ENCODE measurements around the gene OXSR1. TPM values are rescaled to one million over a fixed set of nuclear protein-coding genes. Genes with fewer than 3 reads are reported as not detected.

OXSR1 gene
- total and polyA plus RNA-seq, 8 donors = 26.4 to 53.9 (median 43.0) TPM

DNA sequence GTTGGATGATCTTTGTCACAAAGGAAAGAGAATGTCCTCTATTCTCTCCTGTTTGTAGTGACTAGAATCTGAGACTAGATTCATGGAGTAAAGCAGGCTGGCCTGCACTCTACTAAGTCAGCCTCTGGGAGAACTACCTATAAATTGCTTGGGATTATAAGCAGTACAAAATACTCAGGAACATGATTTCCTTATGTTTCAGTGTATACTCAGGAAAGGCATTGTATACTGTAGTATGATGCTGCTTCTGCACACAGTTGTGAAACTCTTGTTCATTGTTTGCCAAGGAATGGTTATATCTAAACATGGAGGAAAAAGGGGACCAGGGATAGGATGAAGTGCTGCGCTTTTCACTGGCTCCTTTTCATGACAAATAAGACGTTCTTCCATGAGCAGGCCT is 49.2 kb downstream of the OXSR1 start:
- DNase-seq (no peak), ATAC-seq (no peak)
- Histone ChIP-seq H3K27me3 (no peaks in the 10 kb centered on the region), H3K9me3 (no peaks in the 10 kb centered on the region), H3K27ac (no peak overlapping the region), H3K4me1 (peaks cover 0 to 7% of the 10 kb centered on the region in 2 donors), H3K4me3 (no peak overlapping the region), H3K36me3 (peaks cover 0 to 17% of the 10 kb centered on the region in 2 donors)
- intact Hi-C loops (cut with DNase I) = no loop called here
- TF ChIP-seq CTCF (IDR thresholded peaks at IDR 0.05) = no peak

GRCh38 chr3:38219609-38220197 is 54.4 kb downstream of the OXSR1 start:
- H3K36me3 ChIP-seq = peaks cover 0 to 40% of the 10 kb centered on the region in 2 donors
- H3K9me3 ChIP-seq = no peaks in the 10 kb centered on the region
- H3K27me3 ChIP-seq = no peaks in the 10 kb centered on the region
- DNase-seq (no peak), ATAC-seq (no peak)
- H3K27ac ChIP-seq = no peak overlapping the region
- no peak overlapping the region for H3K4me3 ChIP-seq
- no peak for TF ChIP-seq CTCF (IDR thresholded peaks at IDR 0.05)
- no peaks in the 10 kb centered on the region for H3K4me1 ChIP-seq
- intact Hi-C loops (cut with DNase I) = loop anchor here in 1 of 2 donors (10.0 kb wide), 1 partner anchor 85 kb away; the partner anchor contains the start of genes ACAA1 and MYD88

DNA sequence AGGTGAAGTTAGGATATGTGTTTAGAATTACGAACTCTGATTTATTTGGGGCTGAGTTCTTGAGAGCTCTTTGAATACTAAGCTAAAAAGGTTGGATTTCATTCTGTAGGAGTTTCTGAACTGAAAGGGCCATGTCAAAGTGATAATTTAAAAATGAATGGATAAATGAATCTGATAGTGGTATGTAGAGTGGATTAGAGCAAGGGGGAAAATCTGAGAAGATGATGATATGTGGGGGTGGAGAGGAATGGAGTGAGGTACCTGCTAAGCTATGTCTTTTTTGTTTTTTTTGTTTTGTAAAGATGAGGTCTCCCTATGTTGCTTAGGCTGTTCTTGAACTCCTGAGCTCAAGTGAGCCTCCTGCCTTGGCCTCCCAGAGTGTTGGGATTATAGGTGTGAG is 55.7 kb downstream of the OXSR1 start:
- Histone ChIP-seq H3K36me3 (peaks cover 0 to 47% of the 10 kb centered on the region in 2 donors), H3K4me3 (no peak overlapping the region), H3K27me3 (no peaks in the 10 kb centered on the region), H3K4me1 (no peaks in the 10 kb centered on the region), H3K27ac (no peak overlapping the region), H3K9me3 (no peaks in the 10 kb centered on the region)
- TF ChIP-seq CTCF (IDR thresholded peaks at IDR 0.05) = no peak
- ATAC-seq (no peak), DNase-seq (no peak)
- intact Hi-C loops (cut with DNase I) = loop anchor here in 1 of 2 donors (10.0 kb wide), 1 partner anchor 86 kb away; the partner anchor contains the start of genes ACAA1 and MYD88

- Histone ChIP-seq H3K4me1 (no peaks in the 10 kb centered on the region), H3K36me3 (peaks cover 0 to 36% of the 10 kb centered on the region in 2 donors), H3K4me3 (no peak overlapping the region), H3K27ac (no peak overlapping the region), H3K27me3 (no peaks in the 10 kb centered on the region), H3K9me3 (no peaks in the 10 kb centered on the region)
- TF ChIP-seq CTCF (IDR thresholded peaks at IDR 0.05) = no peak
- intact Hi-C loops (cut with DNase I) = loop anchor here in 1 of 2 donors (10.0 kb wide), 1 partner anchor 87 kb away; the partner anchor contains the start of genes ACAA1 and MYD88
- DNase-seq = no peak
- no peak for ATAC-seq
These were observed 56.8 kb downstream of the OXSR1 start for GRCh38 chr3:38222032-38222634.

- Histone ChIP-seq H3K9me3 (no peaks in the 10 kb centered on the region), H3K27ac (no peak overlapping the region), H3K4me1 (peaks cover 0 to 14% of the 10 kb centered on the region in 2 donors), H3K36me3 (peaks cover 0 to 30% of the 10 kb centered on the region in 2 donors), H3K4me3 (no peak overlapping the region), H3K27me3 (no peaks in the 10 kb centered on the region)
- ATAC-seq = no peak
- no peak for TF ChIP-seq CTCF (IDR thresholded peaks at IDR 0.05)
- DNase-seq = no peak
- intact Hi-C loops (cut with DNase I) = loop anchor here in 1 of 2 donors (10.0 kb wide), 1 partner anchor 90 kb away; the partner anchor contains the start of genes ACAA1 and MYD88
These were observed 59.0 kb downstream of the OXSR1 start for GRCh38 chr3:38224357-38224756.
